HG03139 (cell line): ENCODE measurements around the gene EFCAB6.

Source experiments
- ATAC-seq: cut with Tn5 transposase; IDR thresholded peaks from one replicate; pipeline ENCODE4 v1.9.1; 2021; ENCODE audit not compliant: unreplicated experiment

The EFCAB6 gene

GRCh38 chr22:43747877-43748276, 64.2 kb downstream of the EFCAB6 start:
- ATAC-seq = no peak

GRCh38 chr22:43747058-43747457, 65.0 kb downstream of the EFCAB6 start:
- no peak for ATAC-seq

- ATAC-seq = no peak
Observed at GRCh38 chr22:43745783-43746356, 66.2 kb downstream of the EFCAB6 start.

GRCh38 chr22:43745411-43745770, 66.7 kb downstream of the EFCAB6 start:
- no peak for ATAC-seq

GRCh38 chr22:43744700-43745410, 67.2 kb downstream of the EFCAB6 start:
- no peak for ATAC-seq

GRCh38 chr22:43743929-43744643, 68.0 kb downstream of the EFCAB6 start:
- no peak for ATAC-seq

- ATAC-seq = no peak
Observed at GRCh38 chr22:43743131-43743530, 69.0 kb downstream of the EFCAB6 start.

- no peak for ATAC-seq
Observed at GRCh38 chr22:43742154-43742950, 69.8 kb downstream of the EFCAB6 start.

GRCh38 chr22:43740587-43741270, 71.4 kb downstream of the EFCAB6 start:
- no peak for ATAC-seq

- no peak for ATAC-seq
Observed at GRCh38 chr22:43739851-43740379, 72.2 kb downstream of the EFCAB6 start.

GRCh38 chr22:43737150-43737828, 74.8 kb downstream of the EFCAB6 start:
- ATAC-seq = no peak

- no peak for ATAC-seq
Observed at GRCh38 chr22:43736651-43737050, 75.5 kb downstream of the EFCAB6 start.

- no peak for ATAC-seq
Observed at GRCh38 chr22:43734370-43735150, 77.5 kb downstream of the EFCAB6 start.

- ATAC-seq = no peak
Observed at GRCh38 chr22:43733138-43733537, 79.0 kb downstream of the EFCAB6 start.

- no peak for ATAC-seq
Observed at GRCh38 chr22:43731988-43732387, 80.1 kb downstream of the EFCAB6 start.

- no peak for ATAC-seq
Observed at GRCh38 chr22:43726964-43727543, 85.1 kb downstream of the EFCAB6 start.

- ATAC-seq = no peak
Observed at GRCh38 chr22:43726322-43726721, 85.8 kb downstream of the EFCAB6 start.

- ATAC-seq = no peak
Observed at GRCh38 chr22:43723816-43724215, 88.3 kb downstream of the EFCAB6 start.

GRCh38 chr22:43722444-43722843, 89.7 kb downstream of the EFCAB6 start:
- ATAC-seq = no peak
